Endothelial cell (in vitro differentiated cells): ENCODE measurements around the gene ADARB2. TPM values are rescaled to one million over a fixed set of nuclear protein-coding genes. Genes with fewer than 3 reads are reported as not detected.

ENCODE experiments used
- DNase-seq: peaks from one replicate; pipeline ENCODE4 v3.0.0; 2021; ENCODE audit warnings: low spot score
- H3K27ac Mint-ChIP-seq: one replicate; pipeline ENCODE4 v1.8.0; 2021; ENCODE audit warnings: mixed read lengths, inconsistent platforms; ENCODE audit not compliant: unreplicated experiment
- H3K27me3 Mint-ChIP-seq: one replicate; pipeline ENCODE4 v1.8.0; 2021; ENCODE audit warnings: mild to moderate bottlenecking, moderate library complexity, mixed read lengths, inconsistent platforms; ENCODE audit not compliant: unreplicated experiment
- H3K36me3 Mint-ChIP-seq: one replicate; pipeline ENCODE4 v1.8.0; 2021; ENCODE audit warnings: mild to moderate bottlenecking, low read depth, mixed read lengths, inconsistent platforms; ENCODE audit not compliant: unreplicated experiment
- H3K4me1 Mint-ChIP-seq: one replicate; pipeline ENCODE4 v1.8.0; 2021; ENCODE audit warnings: mild to moderate bottlenecking, mixed read lengths, inconsistent platforms; ENCODE audit not compliant: unreplicated experiment
- H3K4me3 Mint-ChIP-seq: one replicate; pipeline ENCODE4 v1.8.0; 2021; ENCODE audit warnings: mild to moderate bottlenecking, mixed read lengths, inconsistent platforms; ENCODE audit not compliant: unreplicated experiment
- H3K9me3 Mint-ChIP-seq: one replicate; pipeline ENCODE4 v1.8.0; 2021; ENCODE audit warnings: mixed read lengths, inconsistent platforms; ENCODE audit not compliant: unreplicated experiment
- CTCF ChIP-seq: fragments of 200-600 bp; sonication (generic); IDR thresholded peaks from one replicate; pipeline ENCODE4 v1.5.0; 2021; ENCODE audit warnings: antibody characterized with exemption; ENCODE audit not compliant: unreplicated experiment
- total RNA-seq: library from RNA; stranded (reverse); fragmentation: NEBNext Ultra II Directional; extraction: Animal tissue kit (Norgen Biotek cat#: 25700); gene quantifications from one replicate; pipeline ENCODE4 v1.2.1, GENCODE V29; 2021; ENCODE audit not compliant: unreplicated experiment

The ADARB2 gene
- total RNA-seq, 1 donor from 2014 or later = 54.9 TPM

GRCh38 chr10:1530871-1531517 is 206.3 kb downstream of the ADARB2 start:
- no peak for DNase-seq
- Mint-ChIP-seq H3K36me3 (no peaks in the 10 kb centered on the region), H3K9me3 (no peaks in the 10 kb centered on the region), H3K4me3 (no peak overlapping the region), H3K27me3 (peaks cover 9% of the 10 kb centered on the region), H3K27ac (no peak overlapping the region), H3K4me1 (peaks cover 4% of the 10 kb centered on the region)
- TF ChIP-seq CTCF = no peak

GRCh38 chr10:1529806-1530413 is 207.4 kb downstream of the ADARB2 start:
- Mint-ChIP-seq H3K27me3 (peaks cover 9% of the 10 kb centered on the region), H3K4me1 (peaks cover 10% of the 10 kb centered on the region), H3K4me3 (no peak overlapping the region), H3K9me3 (no peaks in the 10 kb centered on the region), H3K27ac (no peak overlapping the region), H3K36me3 (no peaks in the 10 kb centered on the region)
- TF ChIP-seq CTCF = no peak
- DNase-seq = no peak

GRCh38 chr10:1527951-1528350 is 209.4 kb downstream of the ADARB2 start:
- H3K9me3 Mint-ChIP-seq = no peaks in the 10 kb centered on the region
- H3K27me3 Mint-ChIP-seq = peaks cover 9% of the 10 kb centered on the region
- H3K27ac Mint-ChIP-seq = no peak overlapping the region
- DNase-seq = no peak
- no peak for TF ChIP-seq CTCF
- H3K36me3 Mint-ChIP-seq = no peaks in the 10 kb centered on the region
- H3K4me3 Mint-ChIP-seq = no peak overlapping the region
- peaks cover 10% of the 10 kb centered on the region for H3K4me1 Mint-ChIP-seq

GRCh38 chr10:1526436-1527055 is 210.8 kb downstream of the ADARB2 start:
- Mint-ChIP-seq H3K27ac (no peak overlapping the region), H3K4me3 (no peak overlapping the region), H3K27me3 (peaks cover 9% of the 10 kb centered on the region)

More at GRCh38 chr10:1526436-1527055, 210.8 kb downstream of the ADARB2 start:
- no peak for DNase-seq
- H3K4me1 Mint-ChIP-seq = peaks cover 16% of the 10 kb centered on the region
- H3K9me3 Mint-ChIP-seq = no peaks in the 10 kb centered on the region
- H3K36me3 Mint-ChIP-seq = no peaks in the 10 kb centered on the region
- no peak for TF ChIP-seq CTCF
